ENCODE measurements around the gene GRM2.

DNA sequence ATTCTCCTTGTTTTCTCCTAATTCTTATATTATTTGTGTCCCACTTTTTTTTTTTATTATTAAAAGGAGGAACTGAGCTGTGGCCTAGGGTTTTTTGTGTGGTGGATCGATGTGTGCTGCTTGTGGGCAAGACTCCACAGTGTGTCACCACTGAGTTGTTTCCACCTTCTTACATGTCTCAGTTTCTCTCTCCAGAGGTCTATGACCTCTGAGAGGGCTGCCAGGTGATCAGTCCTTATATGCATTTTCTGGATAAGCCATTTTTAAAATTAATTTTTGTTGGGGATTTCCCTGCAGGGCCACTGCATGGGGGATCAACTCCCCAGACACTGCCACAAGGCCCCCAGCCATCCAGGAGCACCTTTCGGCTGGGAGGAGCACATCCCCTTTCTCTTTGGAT is 44.4 kb downstream of the GRM2 start:
- TF ChIP-seq, protein P1, sequence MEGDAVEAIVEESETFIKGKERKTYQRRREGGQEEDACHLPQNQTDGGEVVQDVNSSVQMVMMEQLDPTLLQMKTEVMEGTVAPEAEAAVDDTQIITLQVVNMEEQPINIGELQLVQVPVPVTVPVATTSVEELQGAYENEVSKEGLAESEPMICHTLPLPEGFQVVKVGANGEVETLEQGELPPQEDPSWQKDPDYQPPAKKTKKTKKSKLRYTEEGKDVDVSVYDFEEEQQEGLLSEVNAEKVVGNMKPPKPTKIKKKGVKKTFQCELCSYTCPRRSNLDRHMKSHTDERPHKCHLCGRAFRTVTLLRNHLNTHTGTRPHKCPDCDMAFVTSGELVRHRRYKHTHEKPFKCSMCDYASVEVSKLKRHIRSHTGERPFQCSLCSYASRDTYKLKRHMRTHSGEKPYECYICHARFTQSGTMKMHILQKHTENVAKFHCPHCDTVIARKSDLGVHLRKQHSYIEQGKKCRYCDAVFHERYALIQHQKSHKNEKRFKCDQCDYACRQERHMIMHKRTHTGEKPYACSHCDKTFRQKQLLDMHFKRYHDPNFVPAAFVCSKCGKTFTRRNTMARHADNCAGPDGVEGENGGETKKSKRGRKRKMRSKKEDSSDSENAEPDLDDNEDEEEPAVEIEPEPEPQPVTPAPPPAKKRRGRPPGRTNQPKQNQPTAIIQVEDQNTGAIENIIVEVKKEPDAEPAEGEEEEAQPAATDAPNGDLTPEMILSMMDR (IDR thresholded peaks at IDR 0.05): no peak
- TF ChIP-seq POLR2AphosphoS5 (IDR thresholded peaks at IDR 0.05) (no peak), POLR2A (IDR thresholded peaks at IDR 0.05) (no peak)

All from transverse colon (tissue), 4 donors.